Transverse colon (tissue), 4 donors: Measurements from ENCODE around the gene ATG9B. TPM values are rescaled to one million over a fixed set of nuclear protein-coding genes. Genes with fewer than 3 reads are reported as not detected.

Experiments used
- DNase-seq: peaks from one replicate; pipeline ENCODE4 v3.0.0-alpha.2; 2019
- H3K27ac ChIP-seq, 4 donors: fragments of 200-600 bp; sonication (generic); 2 replicates each; pipeline ENCODE4 v1.5.1; 2016 to 2018; ENCODE audit warnings: inconsistent platforms in 4 of 4
- H3K27me3 ChIP-seq: fragments of 200-600 bp; sonication (generic); 2 replicates; pipeline ENCODE4 v1.5.1; 2017; ENCODE audit warnings: inconsistent platforms
- H3K36me3 ChIP-seq, 4 donors: fragments of 200-600 bp; sonication (generic); 2 replicates each; pipeline ENCODE4 v1.5.1; 2017 to 2019; ENCODE audit warnings: inconsistent platforms in 4 of 4
- H3K4me1 ChIP-seq, 4 donors: fragments of 200-600 bp; sonication (generic); 2 replicates each; pipeline ENCODE4 v1.5.1; 2017 to 2020; ENCODE audit warnings: inconsistent platforms in 4 of 4
- H3K4me3 ChIP-seq, 4 donors: fragments of 200-600 bp; sonication (generic); 1 replicate in 1 of 4; 2 replicates in 3 of 4; pipeline versions ENCODE4 v1.5.1 to v1.6.1; 2017 to 2019; ENCODE audit warnings: inconsistent platforms in 4 of 4
- H3K9me3 ChIP-seq, 2 donors: fragments of 200-600 bp; sonication (generic); 2 replicates each; pipeline ENCODE4 v1.5.1; 2017 to 2019; ENCODE audit warnings: inconsistent platforms in 2 of 2
- CTCF ChIP-seq, 5 experiments: fragments of 200-600 bp in 3 of 5; fragments of 450-650 bp in 2 of 5; sonication (generic) in 3 of 5; IDR thresholded peaks; 1 replicate in 2 of 5; 2 replicates in 3 of 5; pipeline ENCODE4 v1.5.1; 2016 to 2017; ENCODE audit warnings: antibody characterized with exemption in 5 of 5, inconsistent platforms in 3 of 5, mild to moderate bottlenecking in 2 of 5, moderate library complexity in 1 of 5
- EP300 ChIP-seq: sonication (generic); formaldehyde crosslinking; IDR thresholded peaks from one replicate; pipeline ENCODE4 v1.6.1; 2017; ENCODE audit warnings: antibody characterized with exemption, low read depth
- POLR2A ChIP-seq: fragments of 450-650 bp; IDR thresholded peaks from one replicate; pipeline ENCODE4 v1.6.1; 2016; ENCODE audit warnings: antibody characterized with exemption, mild to moderate bottlenecking, moderate library complexity
- POLR2AphosphoS5 ChIP-seq, 3 donors: sonication (generic); formaldehyde crosslinking; IDR thresholded peaks; one replicate each; pipeline ENCODE4 v1.6.1; 2016; ENCODE audit warnings: antibody characterized with exemption in 3 of 3
- WGBS, 2 donors: methylation state at CpG; one replicate each; pipeline ENCODE4 v1.1.5; 2018; ENCODE audit warnings: low coverage in 1 of 2; 5-methylcytosine and 5-hydroxymethylcytosine counted together
- in situ Hi-C, 4 donors: fragments of 200-750 bp; cut with MboI; loops; one replicate each; pipeline versions ENCODE4 v1.15.0 to v1.15.1; 2017; ENCODE audit warnings: low sequenced_read_pairs in 3 of 4, low pct_ligation_motif_present in 1 of 4, low pct_unique_long_range_greater_than_20kb in 1 of 4
- intact Hi-C: fragments of 100-400 bp; cut with DNase I; formaldehyde crosslinking; loops from one replicate; pipeline ENCODE4 v1.15.1; 2023; ENCODE audit warnings: low total_unique reads
- total RNA-seq, 4 donors: library from RNA; depleted of rRNA; stranded (reverse); fragments of >200 nt; gene quantifications; one replicate each; pipeline ENCODE4 v1.1.0, GENCODE V29; 2016

Gene ATG9B
- total RNA-seq, 4 donors from 2014 or later, result 1.1 TPM; not detected in 3

- H3K4me1 ChIP-seq, result peaks cover 12 to 64% (median 30%) of the 10 kb centered on the region in 4 donors
- H3K27ac ChIP-seq, result peak overlapping the region; percentile 54 to 94 (median 76)
Observed at GRCh38 chr7:150965273-150965830, 58.9 kb downstream of the ATG9B start.

More at GRCh38 chr7:150965273-150965830, 58.9 kb downstream of the ATG9B start:
- H3K27me3 ChIP-seq, result no peaks in the 10 kb centered on the region
- in situ Hi-C loops (no loop called here), intact Hi-C loops (no loop called here)
- TF ChIP-seq EP300, result no peak
- TF ChIP-seq POLR2AphosphoS5 (IDR thresholded peaks at IDR 0.05), result no peak
- TF ChIP-seq CTCF (IDR thresholded peaks at IDR 0.05), result no peak
- TF ChIP-seq POLR2A, result no peak
- no peak overlapping the region for H3K4me3 ChIP-seq
- no peak for DNase-seq
- no peaks in the 10 kb centered on the region for H3K9me3 ChIP-seq
- H3K36me3 ChIP-seq, result no peaks in the 10 kb centered on the region
- WGBS, 2 donors, result 84% methylated on average over 16 of the region's 16 CpGs; no CpG with 5 or more reads in 1 of the 2 donors

Other genes starting within 250 kb of the ATG9B start
- gene TMEM176B, start 224.1 kb downstream of the ATG9B start, total RNA-seq, result 100 to 1,000 TPM in 3 of 4 donors, 10 to 100 TPM in 1; 30.4 to 369 (median 224) TPM
- 100 to 1,000 TPM in 3 of 4 donors, 10 to 100 TPM in 1; 44.6 to 210 (median 171) TPM for gene TMEM176A, start 223.7 kb downstream of the ATG9B start, total RNA-seq
- 100 to 1,000 TPM; 143 to 687 (median 427) TPM for gene AOC1, start 172.0 kb downstream of the ATG9B start, total RNA-seq
- 10 to 100 TPM in 3 of 4 donors, 1 to 10 TPM in 1; 9.5 to 39.0 (median 19.3) TPM for gene KCNH2, start 46.2 kb downstream of the ATG9B start, total RNA-seq
- gene NOS3, start 33.5 kb downstream of the ATG9B start, total RNA-seq, result 10 to 100 TPM in 2 of 4 donors, 1 to 10 TPM in 2; 2.5 to 34.2 (median 7.0) TPM
- 10 to 100 TPM; 33.3 to 76.4 (median 51.4) TPM for gene ABCB8, start 4.0 kb upstream of the ATG9B start, total RNA-seq
- 1 to 10 TPM; 2.6 to 4.3 (median 3.1) TPM for gene ASIC3, start 24.0 kb upstream of the ATG9B start, total RNA-seq
- gene CDK5, start 33.4 kb upstream of the ATG9B start, total RNA-seq, result 10 to 100 TPM in 3 of 4 donors, 1 to 10 TPM in 1; 1.1 to 33.8 (median 10.7) TPM
- 100 to 1,000 TPM in 2 of 4 donors, 10 to 100 TPM in 2; 61.7 to 464 (median 83.2) TPM for gene SLC4A2, start 35.1 kb upstream of the ATG9B start, total RNA-seq
- 100 to 1,000 TPM; 121 to 241 (median 144) TPM for gene FASTK, start 56.3 kb upstream of the ATG9B start, total RNA-seq
- 100 to 1,000 TPM in 1 of 4 donors, 10 to 100 TPM in 3; 67.5 to 105 (median 85.9) TPM for gene TMUB1, start 59.0 kb upstream of the ATG9B start, total RNA-seq
- gene AGAP3, start 62.0 kb upstream of the ATG9B start, total RNA-seq, result 10 to 100 TPM; 54.9 to 74.4 (median 63.8) TPM
- gene GBX1, start 143.2 kb upstream of the ATG9B start, total RNA-seq, result not detected
- gene ASB10, start 162.8 kb upstream of the ATG9B start, total RNA-seq, result not detected
- gene H2BK1, start 186.0 kb upstream of the ATG9B start, total RNA-seq, result not detected
- 10 to 100 TPM in 3 of 4 donors, 1 to 10 TPM in 1; 10.0 to 30.8 (median 27.8) TPM for gene ABCF2, start 202.7 kb upstream of the ATG9B start, total RNA-seq
- 100 to 1,000 TPM in 1 of 4 donors, 10 to 100 TPM in 3; 48.4 to 104 (median 50.9) TPM for gene CHPF2, start 208.0 kb upstream of the ATG9B start, total RNA-seq
- gene SMARCD3, start 224.2 kb upstream of the ATG9B start, total RNA-seq, result 10 to 100 TPM in 2 of 4 donors, 1 to 10 TPM in 2; 6.6 to 19.1 (median 9.9) TPM